Kidney glomerular epithelial cell (primary cell): ENCODE data around the gene DPYD.

Experiments
- DNase-seq: peaks from one replicate; lab custom pipeline; 2025; lab: John Stamatoyannopoulos, UW

DPYD gene

GRCh38 chr1:97783751-97784150 lies 137.1 kb downstream of the DPYD start:
- no peak for DNase-seq

- no peak for DNase-seq
Measured at GRCh38 chr1:97781762-97782337, 139.0 kb downstream of the DPYD start.

- DNase-seq = no peak
Measured at GRCh38 chr1:97780884-97781283, 139.9 kb downstream of the DPYD start.

- DNase-seq = no peak
Measured at GRCh38 chr1:97778718-97779117, 142.1 kb downstream of the DPYD start.

GRCh38 chr1:97770376-97770775 lies 150.5 kb downstream of the DPYD start:
- no peak for DNase-seq

GRCh38 chr1:97767381-97767780 lies 153.5 kb downstream of the DPYD start:
- DNase-seq = no peak

GRCh38 chr1:97764991-97765390 lies 155.8 kb downstream of the DPYD start:
- no peak for DNase-seq

GRCh38 chr1:97761637-97762036 lies 159.2 kb downstream of the DPYD start:
- no peak for DNase-seq

- DNase-seq = no peak
Measured at GRCh38 chr1:97759078-97759477, 161.8 kb downstream of the DPYD start.

GRCh38 chr1:97758541-97759057 lies 162.2 kb downstream of the DPYD start:
- DNase-seq = no peak

- DNase-seq = no peak
Measured at GRCh38 chr1:97745912-97746311, 174.9 kb downstream of the DPYD start.

GRCh38 chr1:97744977-97745376 lies 175.9 kb downstream of the DPYD start:
- DNase-seq = no peak

GRCh38 chr1:97743129-97743528 lies 177.7 kb downstream of the DPYD start:
- no peak for DNase-seq

GRCh38 chr1:97740891-97741290 lies 179.9 kb downstream of the DPYD start:
- no peak for DNase-seq

- peak; percentile 46 for DNase-seq
Measured at GRCh38 chr1:97739596-97740103, 181.2 kb downstream of the DPYD start.

- DNase-seq = no peak
Measured at GRCh38 chr1:97738270-97738669, 182.6 kb downstream of the DPYD start.

GRCh38 chr1:97730271-97730670 lies 190.6 kb downstream of the DPYD start:
- DNase-seq = no peak

GRCh38 chr1:97728436-97728835 lies 192.4 kb downstream of the DPYD start:
- DNase-seq = no peak

GRCh38 chr1:97727029-97727428 lies 193.8 kb downstream of the DPYD start:
- no peak for DNase-seq

GRCh38 chr1:97726386-97726785 lies 194.4 kb downstream of the DPYD start:
- DNase-seq = peak; percentile 3

GRCh38 chr1:97721221-97721620 lies 199.6 kb downstream of the DPYD start:
- no peak for DNase-seq

GRCh38 chr1:97712980-97713379 lies 207.9 kb downstream of the DPYD start:
- DNase-seq = no peak

GRCh38 chr1:97711858-97712257 lies 209.0 kb downstream of the DPYD start:
- DNase-seq = no peak

GRCh38 chr1:97693601-97694000 lies 227.2 kb downstream of the DPYD start:
- no peak for DNase-seq
